SJSA1 (cell line): ENCODE results near the gene EEPD1. TPM values are rescaled to one million over a fixed set of nuclear protein-coding genes. Genes with fewer than 3 reads are reported as not detected.
A peak's percentile ranks its signal among the peaks of the same experiment; 100 is the strongest.
"Not testable (repeated sequence)": the region's sequence is repeated elsewhere in the genome, so short reads cannot be mapped to it uniquely, and the experiment has no call there.

Source experiments
- DNase-seq, 2 experiments: peaks; one replicate each; pipeline ENCODE4 v3.0.0-alpha.2; 2015 to 2020; ENCODE audit warnings: low spot score in 2 of 2, low read depth in 1 of 2
- H3K27ac ChIP-seq: fragments of 250-450 bp; sonication (Bioruptor Pico); 2 replicates; pipeline ENCODE4 v1.5.1; 2020; ENCODE audit warnings: mild to moderate bottlenecking, moderate library complexity
- H3K27me3 ChIP-seq: fragments of 250-450 bp; sonication (Bioruptor Pico); replicated peaks from 2 replicates; pipeline ENCODE4 v1.5.1; 2020; ENCODE audit warnings: mild to moderate bottlenecking, moderate library complexity
- H3K36me3 ChIP-seq: fragments of 250-450 bp; sonication (Bioruptor Pico); 2 replicates; pipeline ENCODE4 v1.5.1; 2020; ENCODE audit warnings: mild to moderate bottlenecking
- H3K4me1 ChIP-seq: fragments of 250-450 bp; sonication (Bioruptor Pico); replicated peaks from 2 replicates; pipeline ENCODE4 v1.6.1; 2021; ENCODE audit warnings: mild to moderate bottlenecking
- H3K4me3 ChIP-seq: fragments of 250-450 bp; sonication (Bioruptor Pico); 2 replicates; pipeline ENCODE4 v1.5.1; 2020; ENCODE audit warnings: mild to moderate bottlenecking
- H3K9me3 ChIP-seq: fragments of 250-450 bp; sonication (Bioruptor Pico); replicated peaks from 2 replicates; pipeline ENCODE4 v1.5.1; 2020; ENCODE audit warnings: mild to moderate bottlenecking
- total RNA-seq: library from RNA; depleted of rRNA; stranded (reverse); fragments of >200 nt; shearing (Covaris generic); gene quantifications from 2 replicates; pipeline ENCODE4 v1.2.3, GENCODE V29; 2014

EEPD1 gene
- total RNA-seq, 1 experiment from 2014 or later = 12.4 TPM

- Histone ChIP-seq H3K36me3 (no peaks in the 10 kb centered on the region), H3K9me3 (no peaks in the 10 kb centered on the region), H3K27ac (no peak overlapping the region), H3K4me3 (no peak overlapping the region), H3K27me3 (no peaks in the 10 kb centered on the region), H3K4me1 (peaks cover 6% of the 10 kb centered on the region)
- DNase-seq = no peak
Observed at GRCh38 chr7:36232971-36233550, 80.0 kb downstream of the EEPD1 start.

GRCh38 chr7:36236073-36236472, 83.0 kb downstream of the EEPD1 start:
- H3K4me3 ChIP-seq = no peak overlapping the region
- no peaks in the 10 kb centered on the region for H3K9me3 ChIP-seq
- peaks cover 5% of the 10 kb centered on the region; the same call in 1 of the 2 replicates for H3K4me1 ChIP-seq
- H3K27me3 ChIP-seq = no peaks in the 10 kb centered on the region
- no peak overlapping the region for H3K27ac ChIP-seq
- no peak for DNase-seq
- no peaks in the 10 kb centered on the region for H3K36me3 ChIP-seq

- DNase-seq = no peak
- H3K4me3 ChIP-seq = no peak overlapping the region
- H3K4me1 ChIP-seq = peaks cover 1% of the 10 kb centered on the region; the same call in 1 of the 2 replicates
- H3K36me3 ChIP-seq = no peaks in the 10 kb centered on the region
- H3K27ac ChIP-seq = no peak overlapping the region
- H3K27me3 ChIP-seq = no peaks in the 10 kb centered on the region
- no peaks in the 10 kb centered on the region for H3K9me3 ChIP-seq
Observed at GRCh38 chr7:36238138-36238537, 85.1 kb downstream of the EEPD1 start.

GRCh38 chr7:36243356-36243755, 90.3 kb downstream of the EEPD1 start:
- H3K27me3 ChIP-seq, H3K4me1 ChIP-seq, H3K27ac ChIP-seq, DNase-seq, H3K4me3 ChIP-seq, H3K36me3 ChIP-seq, H3K9me3 ChIP-seq: not testable (repeated sequence)

GRCh38 chr7:36244001-36244400, 90.9 kb downstream of the EEPD1 start:
- not testable (repeated sequence) for H3K9me3 ChIP-seq, DNase-seq, H3K4me3 ChIP-seq, H3K27me3 ChIP-seq, H3K27ac ChIP-seq, H3K36me3 ChIP-seq, H3K4me1 ChIP-seq

GRCh38 chr7:36244429-36244828, 91.4 kb downstream of the EEPD1 start:
- H3K36me3 ChIP-seq = no peaks in the 10 kb centered on the region
- H3K4me1 ChIP-seq = no peaks in the 10 kb centered on the region

GRCh38 chr7:36245684-36246299, 92.7 kb downstream of the EEPD1 start:
- no peaks in the 10 kb centered on the region for H3K27me3 ChIP-seq
- no peaks in the 10 kb centered on the region for H3K4me1 ChIP-seq
- no peaks in the 10 kb centered on the region for H3K36me3 ChIP-seq
- H3K4me3 ChIP-seq = no peak overlapping the region
- no peak overlapping the region for H3K27ac ChIP-seq
- no peak for DNase-seq
- no peaks in the 10 kb centered on the region for H3K9me3 ChIP-seq

More at GRCh38 chr7:36244429-36244828, 91.4 kb downstream of the EEPD1 start:
- Histone ChIP-seq H3K4me3 (no peak overlapping the region), H3K27ac (no peak overlapping the region), H3K27me3 (no peaks in the 10 kb centered on the region), H3K9me3 (no peaks in the 10 kb centered on the region)
- no peak for DNase-seq

GRCh38 chr7:36249091-36249490, 96.0 kb downstream of the EEPD1 start:
- no peaks in the 10 kb centered on the region for H3K27me3 ChIP-seq
- H3K4me1 ChIP-seq = no peaks in the 10 kb centered on the region
- H3K4me3 ChIP-seq = no peak overlapping the region
- no peak overlapping the region for H3K27ac ChIP-seq
- no peak for DNase-seq
- H3K36me3 ChIP-seq = no peaks in the 10 kb centered on the region
- 0 out of 2 replicates have a peak, but pooled peaks cover 3% of the 10 kb centered on the region for H3K9me3 ChIP-seq

DNA sequence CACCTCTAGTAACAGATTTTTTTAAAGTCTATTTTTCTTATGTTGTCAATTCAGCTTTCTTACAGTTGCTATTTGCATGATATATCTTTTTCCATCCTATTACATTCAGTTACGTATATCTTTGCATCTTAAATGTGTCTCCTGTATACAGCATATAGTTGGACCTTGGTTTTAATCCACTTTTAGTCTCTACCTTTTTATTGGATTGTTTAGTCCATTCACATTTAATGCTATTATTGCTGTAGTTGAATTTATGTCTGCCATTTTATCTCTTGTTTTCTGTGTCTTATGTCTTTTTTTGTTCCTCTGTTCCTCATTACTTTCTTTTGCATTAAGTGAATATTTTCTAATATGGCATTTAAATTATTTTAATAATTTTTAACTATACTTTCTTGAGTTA, 100.6 kb downstream of the EEPD1 start:
- DNase-seq = no peak
- Histone ChIP-seq H3K4me1 (peaks cover 9% of the 10 kb centered on the region), H3K9me3 (0 out of 2 replicates have a peak, but pooled peaks cover 3% of the 10 kb centered on the region), H3K36me3 (no peaks in the 10 kb centered on the region), H3K4me3 (no peak overlapping the region), H3K27me3 (no peaks in the 10 kb centered on the region), H3K27ac (no peak overlapping the region)

DNA sequence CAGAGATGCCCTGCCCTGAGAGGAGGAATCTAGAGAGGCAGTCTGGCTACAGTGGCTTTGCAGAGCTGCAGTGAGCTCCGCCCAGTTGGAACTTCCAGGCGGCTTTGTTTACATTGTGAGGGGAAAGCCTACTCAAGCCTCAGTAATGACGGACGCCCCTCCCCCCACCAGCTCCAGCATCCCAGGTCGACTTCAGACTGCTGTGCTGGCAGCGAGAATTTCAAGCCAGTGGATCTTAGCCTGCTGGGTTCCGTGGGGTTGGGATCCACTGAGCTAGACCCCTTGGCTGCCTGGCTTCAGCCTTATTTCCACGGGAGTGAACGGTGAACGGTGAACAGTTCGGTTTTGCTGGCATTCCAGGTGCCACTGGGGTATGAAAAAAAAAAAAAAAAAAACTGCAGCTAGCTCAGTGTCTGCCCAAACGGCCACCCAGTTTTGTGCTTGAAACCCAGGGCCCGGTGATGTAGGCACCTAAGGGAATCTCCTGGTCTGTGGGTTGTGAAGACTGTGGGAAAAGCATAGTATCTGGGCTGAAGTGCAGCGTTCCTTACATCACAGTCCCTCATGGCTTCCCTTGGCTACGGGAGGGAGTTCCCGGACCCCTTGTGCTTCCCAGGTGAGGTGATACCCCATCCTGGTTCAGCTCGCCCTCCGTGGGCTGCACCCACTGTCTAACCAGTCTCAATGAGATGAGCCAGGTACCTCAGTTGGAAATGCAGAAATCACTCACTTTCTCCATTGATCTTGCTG, 105.6 kb downstream of the EEPD1 start:
- H3K27ac ChIP-seq, H3K27me3 ChIP-seq, H3K9me3 ChIP-seq, H3K36me3 ChIP-seq, H3K4me3 ChIP-seq: not testable (repeated sequence)
- DNase-seq = peak; percentile 76 to 92
- H3K4me1 ChIP-seq = peaks cover 13% of the 10 kb centered on the region

- no peak for DNase-seq
- Histone ChIP-seq H3K27ac (no peak overlapping the region), H3K36me3 (no peaks in the 10 kb centered on the region), H3K9me3 (no peaks in the 10 kb centered on the region), H3K4me3 (no peak overlapping the region), H3K27me3 (no peaks in the 10 kb centered on the region), H3K4me1 (peaks cover 15% of the 10 kb centered on the region)
Observed at GRCh38 chr7:36260481-36260880, 107.4 kb downstream of the EEPD1 start.

- Histone ChIP-seq H3K4me3 (no peak overlapping the region), H3K36me3 (no peaks in the 10 kb centered on the region), H3K27ac (no peak overlapping the region), H3K27me3 (no peaks in the 10 kb centered on the region), H3K9me3 (no peaks in the 10 kb centered on the region), H3K4me1 (peaks cover 18% of the 10 kb centered on the region)
- DNase-seq = no peak
Observed at GRCh38 chr7:36261019-36261754, 108.1 kb downstream of the EEPD1 start.

DNA sequence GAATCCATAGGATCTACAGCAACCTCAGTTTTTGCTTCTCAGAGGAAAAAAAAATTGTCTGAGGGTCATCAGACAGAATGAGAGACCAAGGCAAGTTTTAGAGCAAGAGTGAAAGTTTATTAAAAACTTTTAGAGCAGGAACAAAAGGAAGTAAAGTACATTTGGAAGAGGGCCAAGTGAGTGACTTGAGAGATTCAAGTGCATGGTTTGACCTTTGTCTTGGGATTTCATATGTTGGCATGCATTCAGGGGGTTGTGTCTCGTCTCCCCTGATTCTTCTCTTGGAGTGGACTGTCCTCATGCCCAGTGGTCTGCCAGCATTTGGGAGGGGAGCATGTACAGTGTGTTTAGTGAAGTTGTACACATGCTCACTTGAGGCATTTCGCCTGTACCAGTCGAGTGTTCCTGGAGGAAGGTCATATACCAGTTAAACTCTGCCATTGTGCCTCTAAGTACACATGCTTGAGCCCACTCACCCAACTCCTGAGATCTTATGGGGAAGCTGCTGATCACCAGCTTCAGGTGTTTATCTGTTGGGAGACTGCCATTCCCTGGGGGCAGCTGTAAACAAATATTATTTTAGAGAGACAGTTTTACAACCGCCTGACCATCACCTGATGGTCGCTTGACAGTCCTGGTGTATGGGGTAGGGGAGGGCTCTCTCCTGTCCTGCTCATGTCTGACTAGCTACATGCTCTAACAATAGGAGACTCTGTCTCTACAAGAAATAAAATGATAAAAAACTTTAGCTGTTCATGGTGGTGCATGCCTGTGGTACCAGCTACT, 109.4 kb downstream of the EEPD1 start:
- Histone ChIP-seq H3K4me1 (peaks cover 18% of the 10 kb centered on the region), H3K36me3 (no peaks in the 10 kb centered on the region), H3K4me3 (no peak overlapping the region), H3K27ac (no peak overlapping the region), H3K9me3 (no peaks in the 10 kb centered on the region), H3K27me3 (no peaks in the 10 kb centered on the region)
- DNase-seq = no peak
